GM21723 (cell line): Measurements from ENCODE around the gene FANCM.
A peak's percentile ranks its signal among the peaks of the same experiment; 100 is the strongest.
"Not testable (repeated sequence)": the region's sequence is repeated elsewhere in the genome, so short reads cannot be mapped to it uniquely, and the experiment has no call there.

Source experiments
- ATAC-seq: cut with Tn5 transposase; IDR thresholded peaks from one replicate; pipeline ENCODE4 v1.9.1; 2021; ENCODE audit warnings: mild to moderate bottlenecking, moderate library complexity; ENCODE audit not compliant: unreplicated experiment

Gene FANCM

GRCh38 chr14:45136399-45136798 is 669 bp downstream of the FANCM start:
- ATAC-seq: no peak

- ATAC-seq: no peak
Measured at GRCh38 chr14:45140661-45141187, 5.0 kb downstream of the FANCM start.

- ATAC-seq: not testable (repeated sequence)
Measured at GRCh38 chr14:45142083-45142482, 6.4 kb downstream of the FANCM start.

GRCh38 chr14:45144658-45145057 is 8.9 kb downstream of the FANCM start:
- ATAC-seq: peak; percentile 68

- peak; percentile 56 for ATAC-seq
Measured at GRCh38 chr14:45145214-45145613, 9.5 kb downstream of the FANCM start.

- no peak for ATAC-seq
Measured at GRCh38 chr14:45149602-45150001, 13.9 kb downstream of the FANCM start.

GRCh38 chr14:45150386-45150890 is 14.7 kb downstream of the FANCM start:
- ATAC-seq: no peak

GRCh38 chr14:45156067-45156466 is 20.3 kb downstream of the FANCM start:
- ATAC-seq: no peak

GRCh38 chr14:45169906-45170305 is 34.2 kb downstream of the FANCM start:
- ATAC-seq: no peak

GRCh38 chr14:45177076-45177475 is 41.3 kb downstream of the FANCM start:
- no peak for ATAC-seq

GRCh38 chr14:45181329-45181728 is 45.6 kb downstream of the FANCM start:
- ATAC-seq: no peak

GRCh38 chr14:45181806-45182205 is 46.1 kb downstream of the FANCM start:
- ATAC-seq: no peak

- no peak for ATAC-seq
Measured at GRCh38 chr14:45185100-45185814, 49.5 kb downstream of the FANCM start.

GRCh38 chr14:45194964-45195363 is 59.2 kb downstream of the FANCM start:
- peak; percentile 69 for ATAC-seq

- no peak for ATAC-seq
Measured at GRCh38 chr14:45198551-45198950, 62.8 kb downstream of the FANCM start.

GRCh38 chr14:45199230-45199629 is 63.5 kb downstream of the FANCM start:
- no peak for ATAC-seq

GRCh38 chr14:45201905-45202304 is 66.2 kb downstream of the FANCM start:
- peak; percentile 87 for ATAC-seq

- ATAC-seq: no peak
Measured at GRCh38 chr14:45204241-45204640, 68.5 kb downstream of the FANCM start.

- ATAC-seq: no peak
Measured at GRCh38 chr14:45210159-45210558, 74.4 kb downstream of the FANCM start.

GRCh38 chr14:45211295-45211694 is 75.6 kb downstream of the FANCM start:
- no peak for ATAC-seq

- ATAC-seq: no peak
Measured at GRCh38 chr14:45212231-45212630, 76.5 kb downstream of the FANCM start.

GRCh38 chr14:45213716-45214115 is 78.0 kb downstream of the FANCM start:
- ATAC-seq: not testable (repeated sequence)

- not testable (repeated sequence) for ATAC-seq
Measured at GRCh38 chr14:45214341-45214740, 78.6 kb downstream of the FANCM start.
